ENCODE measurements around the gene FRAS1. TPM values are rescaled to one million over a fixed set of nuclear protein-coding genes. Genes with fewer than 3 reads are reported as not detected.
A peak's percentile ranks its signal among the peaks of the same experiment; 100 is the strongest.

FRAS1 gene
- total and polyA plus RNA-seq, 2 donors (not counting 1 experiment from before 2014, with no cell fraction given) = 0.30 to 0.66 TPM

GRCh38 chr4:78588894-78589545 lies 531.9 kb downstream of the FRAS1 start:
- H3K9ac ChIP-seq (ENCODE audit: insufficient read depth, low read length) = no peak overlapping the region
- no peaks in the 10 kb centered on the region for H4K20me1 ChIP-seq (ENCODE audit: control insufficient read depth, extremely low read depth, insufficient read depth, low read length)
- no peak overlapping the region for H3K27ac ChIP-seq (ENCODE audit: insufficient read depth, low read length)
- no peaks in the 10 kb centered on the region for H3K9me3 ChIP-seq (ENCODE audit: control insufficient read depth, insufficient read depth, low read depth, low read length)
- no peaks in the 10 kb centered on the region for H3K27me3 ChIP-seq (ENCODE audit: control insufficient read depth, insufficient read depth, low read length)
- H3K4me2 ChIP-seq (ENCODE audit: extremely low read depth, insufficient read depth, low read length) = no peak overlapping the region
- TF ChIP-seq CTCF (conservative IDR thresholded peaks at IDR 0.05 in 1 of 2, IDR thresholded peaks at IDR 0.05 in 1 of 2; ENCODE audit: low read depth in 1 of 2, low read length in 2 of 2) = no peak
- no peaks in the 10 kb centered on the region for H3K36me3 ChIP-seq (ENCODE audit: control insufficient read depth, insufficient read depth, low read length)
- H3K4me3 ChIP-seq (replicated peaks in 1 of 4; ENCODE audit: control extremely low read depth in 1 of 4, insufficient read depth in 1 of 4, low read depth in 3 of 4, low read length in 4 of 4) = no peak overlapping the region
- peak in 1 of 2 donors; percentile 50 for DNase-seq (ENCODE audit: low read depth in 2 of 2)
- no peaks in the 10 kb centered on the region for H3K4me1 ChIP-seq (ENCODE audit: control insufficient read depth, extremely low read depth, insufficient read depth, low read length)
- no peak overlapping the region for H2AFZ ChIP-seq (ENCODE audit: low read length)
- no peaks in the 10 kb centered on the region for H3K79me2 ChIP-seq (ENCODE audit: control insufficient read depth, insufficient read depth, low read length)

GRCh38 chr4:78591404-78591803 lies 534.3 kb downstream of the FRAS1 start:
- Histone ChIP-seq H3K27ac (ENCODE audit: insufficient read depth, low read length) (no peak overlapping the region), H3K36me3 (ENCODE audit: control insufficient read depth, insufficient read depth, low read length) (no peaks in the 10 kb centered on the region), H3K9me3 (ENCODE audit: control insufficient read depth, insufficient read depth, low read depth, low read length) (no peaks in the 10 kb centered on the region), H3K79me2 (ENCODE audit: control insufficient read depth, insufficient read depth, low read length) (no peaks in the 10 kb centered on the region), H3K9ac (ENCODE audit: insufficient read depth, low read length) (no peak overlapping the region), H3K27me3 (ENCODE audit: control insufficient read depth, insufficient read depth, low read length) (no peaks in the 10 kb centered on the region), H2AFZ (ENCODE audit: low read length) (no peak overlapping the region), H3K4me1 (ENCODE audit: control insufficient read depth, extremely low read depth, insufficient read depth, low read length) (no peaks in the 10 kb centered on the region), H3K4me3 (replicated peaks in 1 of 4; ENCODE audit: control extremely low read depth in 1 of 4, insufficient read depth in 1 of 4, low read depth in 3 of 4, low read length in 4 of 4) (no peak overlapping the region), H4K20me1 (ENCODE audit: control insufficient read depth, extremely low read depth, insufficient read depth, low read length) (no peaks in the 10 kb centered on the region), H3K4me2 (ENCODE audit: extremely low read depth, insufficient read depth, low read length) (no peak overlapping the region)
- TF ChIP-seq CTCF (conservative IDR thresholded peaks at IDR 0.05 in 1 of 2, IDR thresholded peaks at IDR 0.05 in 1 of 2; ENCODE audit: low read depth in 1 of 2, low read length in 2 of 2) (no peak), EZH2 (IDR thresholded peaks at IDR 0.05; ENCODE audit: low read length, missing control alignments) (no peak)
- no peak for DNase-seq (ENCODE audit: low read depth in 2 of 2)

- Histone ChIP-seq H3K79me2 (ENCODE audit: control insufficient read depth, insufficient read depth, low read length) (no peaks in the 10 kb centered on the region), H3K36me3 (ENCODE audit: control insufficient read depth, insufficient read depth, low read length) (no peaks in the 10 kb centered on the region), H3K4me1 (ENCODE audit: control insufficient read depth, extremely low read depth, insufficient read depth, low read length) (no peaks in the 10 kb centered on the region), H3K9ac (ENCODE audit: insufficient read depth, low read length) (no peak overlapping the region), H4K20me1 (ENCODE audit: control insufficient read depth, extremely low read depth, insufficient read depth, low read length) (no peaks in the 10 kb centered on the region), H3K27ac (ENCODE audit: insufficient read depth, low read length) (no peak overlapping the region), H3K27me3 (ENCODE audit: control insufficient read depth, insufficient read depth, low read length) (no peaks in the 10 kb centered on the region), H3K9me3 (ENCODE audit: control insufficient read depth, insufficient read depth, low read depth, low read length) (no peaks in the 10 kb centered on the region), H3K4me3 (replicated peaks in 1 of 4; ENCODE audit: control extremely low read depth in 1 of 4, insufficient read depth in 1 of 4, low read depth in 3 of 4, low read length in 4 of 4) (no peak overlapping the region), H3K4me2 (ENCODE audit: extremely low read depth, insufficient read depth, low read length) (no peak overlapping the region), H2AFZ (ENCODE audit: low read length) (no peak overlapping the region)
- DNase-seq (ENCODE audit: low read depth in 2 of 2) = no peak
- TF ChIP-seq EZH2 (IDR thresholded peaks at IDR 0.05; ENCODE audit: low read length, missing control alignments) (no peak), CTCF (conservative IDR thresholded peaks at IDR 0.05 in 1 of 2, IDR thresholded peaks at IDR 0.05 in 1 of 2; ENCODE audit: low read depth in 1 of 2, low read length in 2 of 2) (peak; percentile 9 to 32)
Measured at GRCh38 chr4:78592088-78592783, 535.1 kb downstream of the FRAS1 start.

Other genes starting within 250 kb of the FRAS1 start
- 11.8 and 12.7 TPM in 2 replicates for gene CNOT6L, start 238.0 kb upstream of the FRAS1 start, total RNA-seq
- gene CNOT6L, start 238.0 kb upstream of the FRAS1 start, polyA plus RNA-seq = 8.1 and 11.4 TPM in 2 replicates
- 25.4 and 25.7 TPM in 2 replicates for gene MRPL1, start 194.5 kb upstream of the FRAS1 start, total RNA-seq
- 35.5 and 35.6 TPM in 2 replicates for gene MRPL1, start 194.5 kb upstream of the FRAS1 start, polyA plus RNA-seq

Data from fibroblast of lung (primary cell).